Panc1 (cell line): ENCODE data around the gene CKAP5.

ENCODE experiments used
- TF ChIP-seq, protein P1 (sequence below): fragments of 450-650 bp; IDR thresholded peaks from 2 replicates; pipeline ENCODE4 v1.5.1; 2017; ENCODE audit warnings: mild to moderate bottlenecking
- TF ChIP-seq, protein P2 (sequence below), 2 experiments: IDR thresholded peaks; 2 replicates each; pipeline ENCODE4 v1.6.1; 2011 to 2012; ENCODE audit warnings: low read depth in 2 of 2, control low read depth in 1 of 2, low read length in 1 of 2, mild to moderate bottlenecking in 1 of 2, moderate library complexity in 1 of 2; ENCODE audit not compliant: insufficient read depth in 1 of 2

- TF ChIP-seq, protein P1, sequence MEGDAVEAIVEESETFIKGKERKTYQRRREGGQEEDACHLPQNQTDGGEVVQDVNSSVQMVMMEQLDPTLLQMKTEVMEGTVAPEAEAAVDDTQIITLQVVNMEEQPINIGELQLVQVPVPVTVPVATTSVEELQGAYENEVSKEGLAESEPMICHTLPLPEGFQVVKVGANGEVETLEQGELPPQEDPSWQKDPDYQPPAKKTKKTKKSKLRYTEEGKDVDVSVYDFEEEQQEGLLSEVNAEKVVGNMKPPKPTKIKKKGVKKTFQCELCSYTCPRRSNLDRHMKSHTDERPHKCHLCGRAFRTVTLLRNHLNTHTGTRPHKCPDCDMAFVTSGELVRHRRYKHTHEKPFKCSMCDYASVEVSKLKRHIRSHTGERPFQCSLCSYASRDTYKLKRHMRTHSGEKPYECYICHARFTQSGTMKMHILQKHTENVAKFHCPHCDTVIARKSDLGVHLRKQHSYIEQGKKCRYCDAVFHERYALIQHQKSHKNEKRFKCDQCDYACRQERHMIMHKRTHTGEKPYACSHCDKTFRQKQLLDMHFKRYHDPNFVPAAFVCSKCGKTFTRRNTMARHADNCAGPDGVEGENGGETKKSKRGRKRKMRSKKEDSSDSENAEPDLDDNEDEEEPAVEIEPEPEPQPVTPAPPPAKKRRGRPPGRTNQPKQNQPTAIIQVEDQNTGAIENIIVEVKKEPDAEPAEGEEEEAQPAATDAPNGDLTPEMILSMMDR, result no peak
- TF ChIP-seq, protein P2, sequence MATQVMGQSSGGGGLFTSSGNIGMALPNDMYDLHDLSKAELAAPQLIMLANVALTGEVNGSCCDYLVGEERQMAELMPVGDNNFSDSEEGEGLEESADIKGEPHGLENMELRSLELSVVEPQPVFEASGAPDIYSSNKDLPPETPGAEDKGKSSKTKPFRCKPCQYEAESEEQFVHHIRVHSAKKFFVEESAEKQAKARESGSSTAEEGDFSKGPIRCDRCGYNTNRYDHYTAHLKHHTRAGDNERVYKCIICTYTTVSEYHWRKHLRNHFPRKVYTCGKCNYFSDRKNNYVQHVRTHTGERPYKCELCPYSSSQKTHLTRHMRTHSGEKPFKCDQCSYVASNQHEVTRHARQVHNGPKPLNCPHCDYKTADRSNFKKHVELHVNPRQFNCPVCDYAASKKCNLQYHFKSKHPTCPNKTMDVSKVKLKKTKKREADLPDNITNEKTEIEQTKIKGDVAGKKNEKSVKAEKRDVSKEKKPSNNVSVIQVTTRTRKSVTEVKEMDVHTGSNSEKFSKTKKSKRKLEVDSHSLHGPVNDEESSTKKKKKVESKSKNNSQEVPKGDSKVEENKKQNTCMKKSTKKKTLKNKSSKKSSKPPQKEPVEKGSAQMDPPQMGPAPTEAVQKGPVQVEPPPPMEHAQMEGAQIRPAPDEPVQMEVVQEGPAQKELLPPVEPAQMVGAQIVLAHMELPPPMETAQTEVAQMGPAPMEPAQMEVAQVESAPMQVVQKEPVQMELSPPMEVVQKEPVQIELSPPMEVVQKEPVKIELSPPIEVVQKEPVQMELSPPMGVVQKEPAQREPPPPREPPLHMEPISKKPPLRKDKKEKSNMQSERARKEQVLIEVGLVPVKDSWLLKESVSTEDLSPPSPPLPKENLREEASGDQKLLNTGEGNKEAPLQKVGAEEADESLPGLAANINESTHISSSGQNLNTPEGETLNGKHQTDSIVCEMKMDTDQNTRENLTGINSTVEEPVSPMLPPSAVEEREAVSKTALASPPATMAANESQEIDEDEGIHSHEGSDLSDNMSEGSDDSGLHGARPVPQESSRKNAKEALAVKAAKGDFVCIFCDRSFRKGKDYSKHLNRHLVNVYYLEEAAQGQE (IDR thresholded peaks at IDR 0.05; ENCODE audit: insufficient read depth in 1 of 2, low read depth in 2 of 2, low read length in 1 of 2), result no peak
Observed at GRCh38 chr11:46738887-46739286, 107.2 kb downstream of the CKAP5 start.
